Hypothalamus (tissue), 51 donors: ENCODE results near the gene PCGF2.

Experiments
- DNase-seq, 51 donors: peaks; one replicate each; lab custom pipeline; 2025; lab: John Stamatoyannopoulos, UW

Gene PCGF2

GRCh38 chr17:38704606-38705522 lies 43.3 kb downstream of the PCGF2 start, which contains the start of gene MLLT6:
Gene MLLT6, plus strand, starts transcription at chr17:38705273. Its CDS starts 360 bp downstream, at chr17:38705633.
- peak in 48 of 51 donors; percentile 27 to 85 (median 69) for DNase-seq

GRCh38 chr17:38703742-38704605 lies 44.2 kb downstream of the PCGF2 start:
- peak in 19 of 51 donors; percentile 9 to 52 (median 29) for DNase-seq

DNA sequence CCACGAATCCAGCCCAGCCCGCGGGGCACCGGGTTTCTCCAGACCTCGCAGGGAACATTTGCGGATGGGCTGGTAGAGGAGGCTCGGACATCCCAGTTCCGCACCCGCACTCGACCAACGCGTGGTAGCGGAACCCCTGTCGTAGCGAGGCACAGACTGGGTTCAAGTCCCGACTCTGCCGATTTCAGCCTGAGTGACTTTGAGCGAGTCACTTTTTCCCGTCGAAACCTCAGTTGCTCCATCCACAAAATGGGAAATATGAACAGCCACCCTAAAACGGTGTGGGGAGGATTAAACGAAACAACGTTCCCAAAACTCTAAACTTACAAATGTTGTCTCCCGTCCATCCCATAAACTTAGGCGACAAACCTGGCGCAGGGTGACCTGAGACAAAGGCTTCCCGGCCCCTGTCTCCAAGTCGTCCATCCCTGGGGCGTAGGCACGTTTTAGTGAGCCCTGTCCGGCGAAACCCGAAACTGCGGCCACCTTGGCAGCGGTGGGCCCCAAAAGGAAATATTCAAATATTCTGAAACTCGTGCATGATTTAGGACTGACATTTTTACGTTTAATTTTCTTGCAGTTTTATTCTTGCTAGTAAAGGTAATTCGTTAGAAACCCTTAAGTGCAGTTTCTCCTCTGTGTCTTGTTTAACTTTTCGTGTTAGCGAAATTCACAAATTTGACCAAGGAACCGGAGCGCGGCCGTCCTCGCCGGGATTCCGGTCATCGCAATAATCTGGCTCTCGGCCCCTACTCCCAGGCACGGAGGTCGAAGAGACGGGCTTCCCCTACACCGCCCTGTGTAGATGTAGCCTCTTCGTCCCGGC lies 45.0 kb downstream of the PCGF2 start:
- DNase-seq, result peak in 1 of 51 donors; percentile 41

GRCh38 chr17:38702166-38702915 lies 45.8 kb downstream of the PCGF2 start:
- peak in 50 of 51 donors; percentile 35 to 87 (median 68) for DNase-seq

DNA sequence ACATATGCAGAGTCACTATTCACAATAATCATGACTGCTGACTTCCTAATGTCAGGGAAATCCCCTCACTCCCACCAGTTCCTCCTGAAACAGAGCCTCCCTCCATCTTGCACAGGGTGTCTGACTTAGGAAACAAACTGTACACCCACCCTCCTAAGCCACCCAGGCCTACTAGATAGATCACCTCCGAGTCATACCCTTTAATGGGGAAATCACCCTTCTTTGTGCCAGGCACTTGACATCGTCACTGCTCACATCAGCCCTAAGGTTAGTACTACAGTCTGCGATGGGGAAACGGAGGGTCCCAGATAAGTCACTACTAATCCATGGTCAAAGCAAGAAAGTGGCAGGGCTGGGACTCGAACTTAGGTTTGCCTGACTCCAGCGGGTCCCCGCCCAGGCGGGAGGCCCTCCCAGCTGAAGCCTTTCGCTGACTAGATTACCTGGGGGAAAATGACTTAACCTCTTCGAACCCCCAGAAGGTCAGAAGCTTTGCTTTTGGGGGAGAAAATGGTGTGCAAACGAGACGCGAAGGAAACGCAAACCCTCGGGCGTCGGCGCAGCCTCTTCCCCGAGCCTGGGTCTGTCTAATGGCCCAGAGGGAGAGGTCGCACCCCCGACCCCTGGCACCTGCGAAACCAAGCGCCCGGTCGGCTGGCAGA lies 46.5 kb downstream of the PCGF2 start:
- peak in 10 of 51 donors; percentile 29 to 73 (median 46) for DNase-seq

GRCh38 chr17:38698760-38699159 lies 49.4 kb downstream of the PCGF2 start:
- no peak for DNase-seq

- no peak for DNase-seq
These were observed 50.9 kb downstream of the PCGF2 start for GRCh38 chr17:38697061-38697820.

DNA sequence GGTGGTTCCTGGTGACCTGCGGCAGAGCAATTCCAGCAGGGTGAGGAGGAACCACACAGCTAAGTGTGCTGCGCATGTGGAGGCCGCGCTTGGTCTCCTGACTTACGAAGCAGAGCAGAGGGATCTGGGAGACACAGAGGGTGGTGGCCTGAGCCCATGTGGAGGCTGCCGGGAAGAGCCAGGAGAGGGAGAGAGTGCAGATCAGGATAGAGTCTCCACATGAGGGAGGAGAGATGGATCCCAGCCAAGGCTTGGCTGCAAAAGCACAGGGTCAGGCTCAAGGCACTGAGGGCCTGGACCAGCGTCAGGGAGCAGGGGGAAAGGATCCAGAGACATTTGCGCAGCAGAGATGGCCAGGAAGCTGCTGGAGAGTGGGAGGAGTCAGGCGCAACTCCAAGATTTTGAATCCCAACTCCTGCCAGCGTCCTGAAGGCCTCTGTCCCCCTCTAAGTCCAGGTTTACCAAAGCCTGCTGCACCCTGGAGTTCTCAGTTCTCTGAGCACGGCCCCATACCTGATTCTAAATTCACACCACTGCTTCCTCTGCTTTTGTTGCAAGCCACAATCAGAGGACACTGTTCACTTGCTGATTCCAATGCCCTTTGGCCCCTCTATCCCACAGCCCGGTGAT lies 54.3 kb downstream of the PCGF2 start:
- DNase-seq, result peak in 30 of 51 donors; percentile 6 to 69 (median 34)

DNA sequence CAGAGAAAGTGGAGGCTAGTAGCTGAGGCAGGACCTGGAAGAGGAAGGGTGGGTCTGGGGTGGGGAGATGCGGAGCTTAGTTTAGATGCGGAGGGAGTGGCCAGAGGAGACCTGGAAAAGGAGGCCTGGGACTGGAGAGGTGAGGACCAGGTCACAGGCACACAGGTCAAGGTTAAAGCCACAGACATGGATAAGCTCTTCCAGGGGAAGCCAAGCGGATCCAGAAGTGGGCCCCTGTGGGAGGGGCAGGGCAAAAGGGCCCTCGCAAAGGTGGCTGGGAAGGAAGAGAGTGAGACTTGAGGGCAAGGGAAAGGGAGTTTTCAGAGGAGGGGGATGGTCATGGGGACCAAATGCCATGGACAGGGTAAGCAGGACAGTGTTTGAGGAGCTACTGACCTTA lies 57.0 kb downstream of the PCGF2 start:
- DNase-seq, result no peak

- no peak for DNase-seq
These were observed 57.8 kb downstream of the PCGF2 start for GRCh38 chr17:38690386-38690785.

DNA sequence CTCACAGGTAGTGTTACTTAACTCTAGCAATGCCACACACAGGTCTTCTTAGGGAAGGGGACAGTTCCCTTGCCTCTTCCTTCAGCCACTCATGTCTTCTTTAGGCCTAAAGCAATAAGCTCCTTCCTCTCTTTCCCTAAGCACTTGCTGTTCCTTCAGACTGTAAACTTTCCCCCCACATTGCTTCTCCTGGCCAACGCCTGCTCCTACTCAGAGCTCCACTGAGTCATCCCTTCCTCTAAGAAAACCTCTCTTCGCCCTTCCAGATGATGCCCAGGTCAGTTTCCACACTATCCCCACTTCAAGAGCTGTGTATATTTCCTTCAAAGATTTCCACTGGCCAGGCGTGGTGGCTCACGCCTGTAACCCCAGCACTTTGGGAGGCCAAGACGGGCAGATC lies 60.9 kb downstream of the PCGF2 start:
- DNase-seq, result no peak

DNA sequence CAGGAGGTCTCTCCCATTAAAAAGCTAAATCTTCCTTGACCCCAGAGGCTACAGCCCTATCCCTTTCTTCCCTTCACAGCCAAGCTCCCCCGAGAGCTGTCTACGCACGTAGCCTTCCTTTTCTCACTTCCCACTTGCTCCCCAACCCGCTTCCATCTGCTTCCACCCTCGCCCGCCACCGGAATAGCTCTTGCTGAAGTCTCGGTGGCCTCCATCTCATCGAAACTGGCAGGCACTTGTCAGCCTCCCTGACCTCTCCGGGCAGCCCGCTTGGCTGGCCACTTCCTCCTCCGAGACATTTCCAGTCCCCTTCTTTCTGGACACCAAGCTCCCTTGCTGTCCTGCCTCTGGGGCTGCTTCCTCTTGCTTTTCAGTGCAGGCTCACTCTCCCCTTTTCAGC lies 62.6 kb downstream of the PCGF2 start:
- peak in 20 of 51 donors; percentile 7 to 58 (median 16) for DNase-seq
